ENCODE data around the gene TPRKB.
A peak's percentile ranks its signal among the peaks of the same experiment; 100 is the strongest.
"Not testable (repeated sequence)": the region's sequence is repeated elsewhere in the genome, so short reads cannot be mapped to it uniquely, and the experiment has no call there.

TPRKB gene

GRCh38 chr2:73684905-73685304 is 52.2 kb downstream of the TPRKB start:
- H3K4me3 ChIP-seq (ENCODE audit: low read depth, low read length) = not testable (repeated sequence)
- TF ChIP-seq, protein P1, sequence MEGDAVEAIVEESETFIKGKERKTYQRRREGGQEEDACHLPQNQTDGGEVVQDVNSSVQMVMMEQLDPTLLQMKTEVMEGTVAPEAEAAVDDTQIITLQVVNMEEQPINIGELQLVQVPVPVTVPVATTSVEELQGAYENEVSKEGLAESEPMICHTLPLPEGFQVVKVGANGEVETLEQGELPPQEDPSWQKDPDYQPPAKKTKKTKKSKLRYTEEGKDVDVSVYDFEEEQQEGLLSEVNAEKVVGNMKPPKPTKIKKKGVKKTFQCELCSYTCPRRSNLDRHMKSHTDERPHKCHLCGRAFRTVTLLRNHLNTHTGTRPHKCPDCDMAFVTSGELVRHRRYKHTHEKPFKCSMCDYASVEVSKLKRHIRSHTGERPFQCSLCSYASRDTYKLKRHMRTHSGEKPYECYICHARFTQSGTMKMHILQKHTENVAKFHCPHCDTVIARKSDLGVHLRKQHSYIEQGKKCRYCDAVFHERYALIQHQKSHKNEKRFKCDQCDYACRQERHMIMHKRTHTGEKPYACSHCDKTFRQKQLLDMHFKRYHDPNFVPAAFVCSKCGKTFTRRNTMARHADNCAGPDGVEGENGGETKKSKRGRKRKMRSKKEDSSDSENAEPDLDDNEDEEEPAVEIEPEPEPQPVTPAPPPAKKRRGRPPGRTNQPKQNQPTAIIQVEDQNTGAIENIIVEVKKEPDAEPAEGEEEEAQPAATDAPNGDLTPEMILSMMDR (conservative IDR thresholded peaks at IDR 0.05; ENCODE audit: low read depth, low read length) = peak; percentile 21
- peak; percentile 2 for DNase-seq (ENCODE audit: low read depth)

- not testable (repeated sequence) for H3K4me3 ChIP-seq (ENCODE audit: low read depth, low read length); DNase-seq (ENCODE audit: low read depth)
Measured at GRCh38 chr2:73684325-73684724, 52.8 kb downstream of the TPRKB start.

- peak; percentile 35 for DNase-seq (ENCODE audit: low read depth)
- TF ChIP-seq, protein P1 (conservative IDR thresholded peaks at IDR 0.05; ENCODE audit: low read depth, low read length) = peak; percentile 58
- not testable (repeated sequence) for H3K4me3 ChIP-seq (ENCODE audit: low read depth, low read length)
Measured at GRCh38 chr2:73679951-73680571, 57.1 kb downstream of the TPRKB start.
